GM19035 (cell line): ENCODE measurements around the gene ABCC4.
A peak's percentile ranks its signal among the peaks of the same experiment; 100 is the strongest.
"Not testable (repeated sequence)": the region's sequence is repeated elsewhere in the genome, so short reads cannot be mapped to it uniquely, and the experiment has no call there.

Experiments
- ATAC-seq: cut with Tn5 transposase; IDR thresholded peaks from one replicate; pipeline ENCODE4 v1.9.1; 2021; ENCODE audit not compliant: unreplicated experiment

The ABCC4 gene

GRCh38 chr13:95204231-95204765 lies 97.0 kb downstream of the ABCC4 start:
- no peak for ATAC-seq

GRCh38 chr13:95201814-95202651 lies 99.2 kb downstream of the ABCC4 start:
- ATAC-seq: no peak

GRCh38 chr13:95200386-95200957 lies 100.8 kb downstream of the ABCC4 start:
- ATAC-seq: not testable (repeated sequence)

- ATAC-seq: no peak
Observed at GRCh38 chr13:95199896-95200295, 101.4 kb downstream of the ABCC4 start.

GRCh38 chr13:95198606-95199005 lies 102.6 kb downstream of the ABCC4 start:
- not testable (repeated sequence) for ATAC-seq

- no peak for ATAC-seq
Observed at GRCh38 chr13:95197548-95197947, 103.7 kb downstream of the ABCC4 start.

- no peak for ATAC-seq
Observed at GRCh38 chr13:95195146-95195545, 106.1 kb downstream of the ABCC4 start.

GRCh38 chr13:95193509-95194230 lies 107.6 kb downstream of the ABCC4 start:
- ATAC-seq: no peak

- ATAC-seq: no peak
Observed at GRCh38 chr13:95192998-95193397, 108.3 kb downstream of the ABCC4 start.

GRCh38 chr13:95192564-95192945 lies 108.7 kb downstream of the ABCC4 start:
- not testable (repeated sequence) for ATAC-seq

GRCh38 chr13:95191821-95192563 lies 109.3 kb downstream of the ABCC4 start:
- ATAC-seq: peak; percentile 85

- no peak for ATAC-seq
Observed at GRCh38 chr13:95188128-95188527, 113.1 kb downstream of the ABCC4 start.

GRCh38 chr13:95185851-95186250 lies 115.4 kb downstream of the ABCC4 start:
- ATAC-seq: no peak

- ATAC-seq: no peak
Observed at GRCh38 chr13:95185311-95185710, 115.9 kb downstream of the ABCC4 start.

GRCh38 chr13:95184317-95184716 lies 116.9 kb downstream of the ABCC4 start:
- no peak for ATAC-seq

GRCh38 chr13:95182570-95183265 lies 118.5 kb downstream of the ABCC4 start:
- peak; percentile 64 for ATAC-seq

GRCh38 chr13:95181586-95181985 lies 119.7 kb downstream of the ABCC4 start:
- ATAC-seq: peak; percentile 52

- no peak for ATAC-seq
Observed at GRCh38 chr13:95180513-95181245, 120.6 kb downstream of the ABCC4 start.

GRCh38 chr13:95176611-95177259 lies 124.5 kb downstream of the ABCC4 start:
- no peak for ATAC-seq
